Smooth muscle cell (in vitro differentiated cells): ENCODE measurements around the gene MEMO1. TPM values are rescaled to one million over a fixed set of nuclear protein-coding genes. Genes with fewer than 3 reads are reported as not detected.
A peak's percentile ranks its signal among the peaks of the same experiment; 100 is the strongest.

Experiments used
- DNase-seq: peaks from one replicate; lab custom pipeline; 2025; ENCODE audit not compliant: unreplicated experiment; lab: John Stamatoyannopoulos, UW
- H2AFZ ChIP-seq: fragments of 200-600 bp; sonication (generic); 2 replicates; pipeline ENCODE4 v1.6.0; 2016; ENCODE audit warnings: antibody characterized with exemption, low read depth, mild to moderate bottlenecking
- H3F3A ChIP-seq: fragments of 200-600 bp; sonication (generic); 2 replicates; pipeline ENCODE4 v1.6.0; 2017; ENCODE audit warnings: antibody characterized with exemption, low read depth
- H3K27ac ChIP-seq: fragments of 200-600 bp; sonication (generic); 2 replicates; pipeline ENCODE4 v1.5.1; 2016; ENCODE audit warnings: low read depth, mild to moderate bottlenecking
- H3K27me3 ChIP-seq: fragments of 200-600 bp; sonication (generic); 2 replicates; pipeline ENCODE4 v1.6.1; 2016; ENCODE audit warnings: low read depth, mild to moderate bottlenecking
- H3K36me3 ChIP-seq: fragments of 200-600 bp; sonication (generic); 2 replicates; pipeline ENCODE4 v1.5.1; 2016; ENCODE audit warnings: low read depth
- H3K4me1 ChIP-seq: fragments of 200-600 bp; sonication (generic); 2 replicates; pipeline ENCODE4 v1.5.1; 2016; ENCODE audit warnings: low read depth
- H3K4me2 ChIP-seq: fragments of 200-600 bp; sonication (generic); 2 replicates; pipeline ENCODE4 v1.6.0; 2016; ENCODE audit warnings: mild to moderate bottlenecking
- H3K4me3 ChIP-seq: fragments of 200-600 bp; sonication (generic); 2 replicates; pipeline ENCODE4 v1.5.1; 2016; ENCODE audit warnings: mild to moderate bottlenecking
- H3K79me2 ChIP-seq: fragments of 200-600 bp; sonication (generic); 2 replicates; pipeline ENCODE4 v1.6.0; 2016; ENCODE audit warnings: low read depth, mild to moderate bottlenecking
- H3K9ac ChIP-seq: fragments of 200-600 bp; sonication (generic); 2 replicates; pipeline ENCODE4 v1.6.0; 2016; ENCODE audit warnings: low read depth
- H3K9me3 ChIP-seq: fragments of 200-600 bp; sonication (generic); replicated peaks from 2 replicates; pipeline ENCODE4 v1.5.1; 2016; ENCODE audit warnings: low read depth
- H4K20me1 ChIP-seq: fragments of 200-600 bp; sonication (generic); 2 replicates; pipeline ENCODE4 v1.6.0; 2016; ENCODE audit warnings: low read depth
- WGBS: methylation state at CpG from one replicate; pipeline ENCODE4 v1.1.7; 2016; ENCODE audit warnings: low lambda C conversion rate; 5-methylcytosine and 5-hydroxymethylcytosine counted together
- polyA plus RNA-seq: library from polyadenylated mRNA; unstranded; fragments of >200 nt; fragmentation: Nextera tagmentation; extraction: Ambion mirVana; gene quantifications from 2 replicates; pipeline ENCODE4 v1.2.1, GENCODE V29; 2016
- total RNA-seq: library from RNA; depleted of rRNA; stranded (reverse); fragments of >200 nt; gene quantifications from 2 replicates; pipeline ENCODE4 v1.2.3, GENCODE V29; 2014
- TF ChIP-seq, protein P1 (sequence below): fragments of 200-600 bp; sonication (generic); IDR thresholded peaks from 2 replicates; pipeline ENCODE4 v1.5.1; 2017; ENCODE audit warnings: borderline replicate concordance, mild to moderate bottlenecking, antibody characterized with exemption; ENCODE audit not compliant: insufficient read depth, poor library complexity, severe bottlenecking

MEMO1 gene
- total and polyA plus RNA-seq, 2 experiments from 2014 or later = 32.2 to 33.4 TPM

DNA sequence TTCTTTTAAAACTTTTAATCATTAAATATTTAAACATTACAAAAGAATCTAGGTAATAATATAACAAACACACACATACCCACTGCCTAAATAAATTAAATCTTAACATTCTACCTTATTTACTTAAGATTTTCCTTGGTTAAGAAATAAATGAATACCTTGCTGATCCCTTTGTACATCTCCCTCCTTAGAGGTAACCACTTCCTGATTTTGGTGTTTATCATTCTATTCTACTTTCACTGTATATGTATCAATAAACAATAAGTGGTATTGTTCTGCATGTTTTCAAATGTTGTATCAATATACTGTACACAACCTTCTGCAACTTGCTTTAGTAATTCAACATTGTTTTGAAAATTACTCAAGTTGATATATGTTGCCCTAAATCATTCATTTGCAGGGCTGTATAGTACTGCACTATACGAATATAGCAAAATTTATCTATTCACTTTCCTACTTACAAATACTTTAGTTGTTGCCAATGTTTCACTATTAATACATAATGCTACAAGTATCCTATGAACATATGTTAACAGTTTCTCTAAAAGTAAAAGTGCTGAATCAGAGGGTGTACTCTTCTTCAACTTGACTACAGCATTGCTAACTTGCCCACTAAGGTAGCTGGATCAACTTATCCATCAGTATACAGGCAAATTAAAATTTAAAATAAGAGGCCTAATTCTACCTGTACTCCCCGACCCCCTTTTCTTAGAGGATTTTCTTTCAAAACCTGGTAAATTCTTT, 65.8 kb downstream of the MEMO1 start:
- TF ChIP-seq, protein P1, sequence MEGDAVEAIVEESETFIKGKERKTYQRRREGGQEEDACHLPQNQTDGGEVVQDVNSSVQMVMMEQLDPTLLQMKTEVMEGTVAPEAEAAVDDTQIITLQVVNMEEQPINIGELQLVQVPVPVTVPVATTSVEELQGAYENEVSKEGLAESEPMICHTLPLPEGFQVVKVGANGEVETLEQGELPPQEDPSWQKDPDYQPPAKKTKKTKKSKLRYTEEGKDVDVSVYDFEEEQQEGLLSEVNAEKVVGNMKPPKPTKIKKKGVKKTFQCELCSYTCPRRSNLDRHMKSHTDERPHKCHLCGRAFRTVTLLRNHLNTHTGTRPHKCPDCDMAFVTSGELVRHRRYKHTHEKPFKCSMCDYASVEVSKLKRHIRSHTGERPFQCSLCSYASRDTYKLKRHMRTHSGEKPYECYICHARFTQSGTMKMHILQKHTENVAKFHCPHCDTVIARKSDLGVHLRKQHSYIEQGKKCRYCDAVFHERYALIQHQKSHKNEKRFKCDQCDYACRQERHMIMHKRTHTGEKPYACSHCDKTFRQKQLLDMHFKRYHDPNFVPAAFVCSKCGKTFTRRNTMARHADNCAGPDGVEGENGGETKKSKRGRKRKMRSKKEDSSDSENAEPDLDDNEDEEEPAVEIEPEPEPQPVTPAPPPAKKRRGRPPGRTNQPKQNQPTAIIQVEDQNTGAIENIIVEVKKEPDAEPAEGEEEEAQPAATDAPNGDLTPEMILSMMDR = no peak
- Histone ChIP-seq H3K9me3 (no peaks in the 10 kb centered on the region), H3K27ac (no peak overlapping the region), H3K9ac (no peak overlapping the region), H3K4me3 (no peak overlapping the region), H3K4me2 (peak overlapping the region; percentile 20), H2AFZ (no peak overlapping the region), H3K79me2 (peaks cover 90% of the 10 kb centered on the region), H4K20me1 (peaks cover 96% of the 10 kb centered on the region), H3K36me3 (peaks cover 6% of the 10 kb centered on the region), H3F3A (no peaks in the 10 kb centered on the region), H3K27me3 (no peaks in the 10 kb centered on the region), H3K4me1 (no peaks in the 10 kb centered on the region)
- 82% methylated on average over 2 of the region's 2 CpGs for WGBS
- DNase-seq = no peak

DNA sequence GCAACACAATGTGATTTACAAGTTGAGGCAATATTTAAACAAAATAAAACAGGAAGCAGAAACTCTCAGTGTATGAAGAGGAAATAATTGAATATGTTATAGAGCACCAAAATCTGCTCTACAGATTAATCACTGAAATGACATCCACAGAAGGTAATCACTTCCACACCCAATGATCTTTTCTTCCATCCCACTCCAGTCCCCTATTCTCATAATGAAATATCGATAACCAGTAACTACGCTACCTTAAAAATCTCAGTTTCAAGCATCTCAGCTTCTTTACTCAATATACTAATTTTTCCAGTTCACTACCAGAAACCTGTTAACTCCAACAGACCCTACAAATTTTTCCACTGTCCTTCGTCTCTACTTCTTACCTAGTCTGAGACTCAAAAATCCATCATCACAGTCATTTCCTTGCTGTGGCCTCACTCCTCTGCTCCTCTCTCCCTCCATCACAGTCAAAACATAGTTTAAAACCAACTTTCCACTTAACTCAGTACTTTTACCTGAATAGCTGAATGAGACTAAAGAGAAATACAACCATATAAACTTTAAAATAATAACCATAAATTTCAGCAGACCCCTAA, 67.1 kb downstream of the MEMO1 start:
- H3K4me3 ChIP-seq = no peak overlapping the region
- H3K9ac ChIP-seq = no peak overlapping the region
- no peak overlapping the region for H3K4me2 ChIP-seq
- 95% methylated on average over 3 of the region's 3 CpGs for WGBS
- no peak overlapping the region for H2AFZ ChIP-seq
- TF ChIP-seq, protein P1 = no peak
- H3K9me3 ChIP-seq = no peaks in the 10 kb centered on the region
- peaks cover 92% of the 10 kb centered on the region for H4K20me1 ChIP-seq
- H3K27me3 ChIP-seq = no peaks in the 10 kb centered on the region
- no peaks in the 10 kb centered on the region for H3K4me1 ChIP-seq
- no peak overlapping the region for H3K27ac ChIP-seq
- H3K36me3 ChIP-seq = peaks cover 6% of the 10 kb centered on the region
- no peak for DNase-seq
- peaks cover 78% of the 10 kb centered on the region for H3K79me2 ChIP-seq
- no peaks in the 10 kb centered on the region for H3F3A ChIP-seq

DNA sequence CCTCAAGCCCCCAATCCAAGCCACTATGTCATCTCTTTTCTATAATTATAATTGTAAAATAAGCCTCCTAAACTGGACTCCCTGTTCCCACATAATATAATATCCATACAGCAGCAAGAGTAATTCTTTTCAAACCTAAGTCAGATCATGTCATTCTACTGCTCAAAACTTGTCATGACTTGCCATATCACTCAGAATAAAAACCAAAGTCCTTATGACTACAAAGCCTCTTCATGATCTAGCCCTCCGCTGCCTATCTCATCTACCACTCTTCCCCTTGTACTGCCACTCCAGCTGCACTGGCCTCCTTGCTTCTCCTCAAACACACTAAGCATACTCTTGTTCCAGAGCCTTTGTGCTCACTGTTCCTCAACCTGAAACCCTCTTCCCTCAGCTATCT, 69.9 kb downstream of the MEMO1 start:
- H3K27ac ChIP-seq = no peak overlapping the region
- peaks cover 85% of the 10 kb centered on the region for H4K20me1 ChIP-seq
- H3F3A ChIP-seq = no peaks in the 10 kb centered on the region
- H3K79me2 ChIP-seq = peaks cover 80% of the 10 kb centered on the region
- TF ChIP-seq, protein P1 = no peak
- no peaks in the 10 kb centered on the region for H3K4me1 ChIP-seq
- no peak overlapping the region for H3K9ac ChIP-seq
- DNase-seq = no peak
- H3K9me3 ChIP-seq = no peaks in the 10 kb centered on the region
- H2AFZ ChIP-seq = no peak overlapping the region
- H3K4me3 ChIP-seq = no peak overlapping the region
- H3K36me3 ChIP-seq = peaks cover 6% of the 10 kb centered on the region
- no peaks in the 10 kb centered on the region for H3K27me3 ChIP-seq
- 89% methylated on average over 1 of the region's 1 CpG for WGBS
- H3K4me2 ChIP-seq = no peak overlapping the region
